SW480 (cell line): ENCODE results near the gene ERCC6L2.
A peak's percentile ranks its signal among the peaks of the same experiment; 100 is the strongest.

Source experiments
- DNase-seq: peaks from one replicate; pipeline ENCODE4 v3.0.0-alpha.2; 2016; ENCODE audit warnings: low spot score

Gene ERCC6L2

DNA sequence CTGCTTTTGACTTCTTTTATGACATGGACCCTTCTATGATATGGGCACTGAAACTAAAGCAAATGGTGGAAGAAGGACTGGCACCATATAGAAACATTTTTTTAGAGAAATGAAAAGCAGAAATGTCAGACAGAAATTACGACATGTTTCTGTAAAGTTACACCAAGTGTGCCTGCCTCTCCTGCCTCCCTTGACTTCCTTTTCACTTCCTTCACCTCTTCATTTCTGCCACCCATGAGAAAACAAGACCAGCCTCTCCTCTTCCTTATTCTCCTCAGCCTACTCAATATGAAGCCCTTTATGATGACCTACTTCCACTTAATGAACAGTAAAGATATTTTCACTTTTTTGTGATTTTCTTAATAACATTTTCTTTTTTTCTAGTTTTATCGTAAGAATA lies 44.5 kb downstream of the ERCC6L2 start:
- no peak for DNase-seq

DNA sequence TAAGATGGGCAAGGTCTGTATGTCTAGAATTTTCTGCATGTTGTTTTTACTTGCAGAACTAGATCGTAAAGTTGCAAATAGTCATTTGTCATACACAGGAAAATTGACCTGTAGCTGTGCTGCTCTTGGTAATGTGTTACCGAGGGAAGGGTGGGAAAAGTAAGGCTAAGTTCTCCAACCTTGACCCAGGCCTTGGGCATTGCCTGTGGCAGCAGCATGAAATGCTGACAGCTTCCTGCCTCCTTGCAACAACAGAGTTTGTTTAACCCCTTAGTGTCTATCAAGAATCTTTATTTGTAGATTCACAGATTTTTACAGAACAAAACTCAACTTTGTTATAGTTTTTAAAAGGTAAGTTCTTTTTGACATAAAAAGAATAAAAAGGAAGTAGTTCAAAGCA lies 48.3 kb downstream of the ERCC6L2 start:
- DNase-seq: no peak

DNA sequence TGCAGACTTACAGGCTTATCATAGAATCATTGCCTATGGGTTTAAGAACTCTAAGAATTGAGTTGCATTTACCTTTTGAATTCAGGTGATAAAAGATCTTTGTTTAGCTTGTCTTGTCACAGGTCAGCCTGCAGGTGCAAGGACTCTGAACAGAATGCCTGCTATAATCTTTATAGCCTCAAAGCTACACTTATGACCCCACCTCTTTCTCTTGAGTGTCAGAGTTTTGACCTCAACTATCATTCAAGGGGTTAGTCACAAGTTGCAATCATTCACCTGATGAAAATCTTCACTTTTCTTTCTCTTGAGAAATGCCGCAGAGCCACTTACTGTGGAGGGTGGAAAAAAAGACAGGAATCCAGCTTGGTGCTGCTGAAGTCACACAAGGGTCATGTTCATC lies 49.5 kb downstream of the ERCC6L2 start:
- no peak for DNase-seq

DNA sequence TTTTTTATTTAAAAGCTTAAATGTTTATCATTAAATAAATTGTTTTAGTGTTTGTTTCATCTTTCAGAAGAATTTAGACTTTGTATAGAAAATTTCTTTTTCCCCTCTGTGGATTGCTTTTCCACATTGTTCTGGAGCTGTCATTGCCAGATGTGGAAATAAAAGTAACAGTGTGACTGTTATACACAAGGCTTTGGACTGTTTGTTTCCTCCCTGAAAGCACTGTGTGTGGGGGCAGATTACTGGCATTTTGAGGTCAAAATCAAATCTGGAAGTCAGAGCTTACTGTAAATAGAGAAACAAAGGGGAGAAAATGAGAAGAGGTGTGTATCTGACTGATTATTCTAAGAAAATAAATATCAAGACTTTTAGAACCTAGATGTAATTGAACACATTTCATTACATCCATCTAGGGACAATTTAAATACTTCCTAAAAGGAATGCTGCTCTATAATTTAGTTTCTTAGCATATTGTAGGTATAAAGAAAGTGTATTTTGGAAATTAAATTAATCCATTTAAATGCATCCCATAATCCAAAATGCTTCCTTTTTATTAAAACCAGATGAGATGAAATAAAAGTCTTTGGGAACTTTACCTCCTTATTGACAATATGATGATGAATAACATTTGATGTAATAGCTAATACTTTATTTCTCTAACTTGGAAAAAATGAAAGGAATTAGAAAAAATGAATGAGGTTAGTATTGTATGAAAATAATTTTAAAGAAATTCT lies 51.9 kb downstream of the ERCC6L2 start:
- no peak for DNase-seq

DNA sequence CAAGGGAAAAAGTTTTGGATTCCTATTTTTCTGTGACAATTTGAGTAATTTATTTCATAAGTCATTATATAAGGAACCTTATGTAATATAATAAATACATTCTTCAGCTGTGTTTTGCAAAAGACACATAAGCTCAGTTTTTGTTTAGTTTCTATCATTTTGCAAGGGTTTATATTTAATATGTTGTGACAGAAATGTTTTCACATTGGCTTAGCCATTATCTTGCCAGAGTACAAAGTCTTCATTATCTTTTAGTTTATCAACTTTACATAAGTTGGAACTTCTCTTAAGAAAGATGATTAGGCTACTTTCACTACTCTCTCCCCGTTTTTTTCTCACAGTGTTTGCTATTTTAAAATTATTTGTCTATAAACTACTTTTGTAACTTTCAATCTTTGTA lies 54.8 kb downstream of the ERCC6L2 start:
- DNase-seq: no peak

DNA sequence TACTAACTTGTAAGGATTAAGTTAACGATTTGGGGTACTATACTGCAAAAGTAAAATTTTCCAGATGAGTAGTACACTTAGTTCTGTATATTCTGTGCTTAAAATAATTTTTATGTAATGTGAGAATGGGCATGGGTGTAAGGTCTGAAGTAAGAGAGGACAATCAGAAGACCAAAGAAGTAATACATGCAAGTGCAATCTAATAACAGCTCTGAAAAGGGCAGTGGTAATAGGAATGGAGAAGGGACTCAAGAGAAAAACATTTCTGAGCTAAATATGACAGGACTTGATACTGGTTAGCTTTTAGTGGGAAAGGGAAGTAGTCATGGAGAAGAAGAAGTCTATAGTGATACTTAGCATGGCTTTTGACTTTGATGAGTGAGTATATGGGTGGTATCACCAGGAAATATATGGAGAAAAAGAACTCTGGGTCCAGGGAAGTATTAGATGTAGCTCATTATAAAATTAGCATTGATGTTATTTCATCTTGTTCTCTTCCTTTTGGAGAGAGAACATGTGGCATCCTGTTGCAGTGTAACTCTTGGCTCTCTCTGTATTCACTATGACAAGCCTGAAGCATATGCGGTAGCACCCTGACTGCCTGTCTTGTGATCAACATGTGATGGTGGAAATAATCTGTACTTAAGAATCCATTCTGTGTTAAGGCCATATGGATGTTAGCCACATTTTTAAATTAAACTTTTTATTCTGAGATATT lies 60.5 kb downstream of the ERCC6L2 start:
- DNase-seq: no peak

DNA sequence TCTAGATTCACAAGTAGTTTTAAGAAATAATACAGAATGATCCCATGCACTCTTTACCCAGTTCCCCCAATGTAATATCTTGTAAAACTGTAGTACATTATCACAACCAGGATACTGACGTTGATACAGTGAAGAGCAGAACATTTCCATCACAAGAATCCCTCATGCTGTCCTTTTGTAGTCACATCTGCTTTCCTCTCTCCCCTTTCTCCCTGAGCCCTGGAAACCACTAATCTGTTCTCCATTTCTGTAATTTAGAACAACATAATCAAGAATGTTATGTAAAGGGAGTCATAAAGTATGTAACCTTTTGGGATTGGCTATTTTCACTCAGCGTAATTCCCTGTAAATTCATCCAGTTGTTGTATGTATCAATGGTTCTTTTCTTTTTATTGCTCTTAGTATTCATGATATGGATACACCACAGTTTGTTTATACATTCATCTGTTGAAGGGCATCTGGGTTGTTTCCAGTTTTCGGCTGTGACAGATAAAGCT lies 61.1 kb downstream of the ERCC6L2 start:
- no peak for DNase-seq

DNA sequence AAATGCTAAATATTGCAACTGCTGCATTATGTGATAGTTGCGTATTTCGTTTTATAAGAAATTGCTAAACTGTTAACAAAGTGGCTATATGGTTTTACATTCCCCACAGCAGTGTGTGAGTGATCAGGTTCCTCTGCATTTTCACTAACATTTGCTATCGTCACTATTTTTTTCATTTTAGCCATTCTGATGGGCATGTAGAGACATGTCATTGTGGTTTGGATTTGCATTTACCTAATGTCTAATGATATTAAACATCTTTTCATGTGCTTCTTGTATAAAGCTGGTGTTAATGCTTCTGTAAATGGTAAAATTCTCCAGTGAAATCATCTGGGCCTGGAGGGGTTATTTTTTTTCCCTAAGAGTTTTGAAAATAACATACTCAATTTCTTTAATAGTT lies 61.6 kb downstream of the ERCC6L2 start:
- DNase-seq: peak; percentile 33

DNA sequence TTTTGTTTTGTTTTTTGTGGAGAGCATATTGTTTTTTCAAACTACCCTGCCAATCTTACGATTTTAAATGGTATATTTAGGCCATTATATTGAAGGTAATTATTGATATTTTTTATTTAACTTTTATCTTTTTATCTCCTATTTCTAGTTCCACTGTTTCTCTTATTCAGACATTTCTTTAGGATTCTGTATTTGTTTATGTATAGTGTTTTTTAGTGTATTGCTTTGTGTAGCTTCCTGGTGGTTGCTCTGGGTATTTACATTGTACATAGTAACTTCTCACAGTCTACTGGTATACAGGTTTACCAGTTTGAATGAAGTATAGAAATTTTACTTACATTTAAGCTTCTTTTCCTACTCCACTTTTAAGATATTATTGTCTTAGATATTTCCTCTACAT lies 63.2 kb downstream of the ERCC6L2 start:
- DNase-seq: no peak

DNA sequence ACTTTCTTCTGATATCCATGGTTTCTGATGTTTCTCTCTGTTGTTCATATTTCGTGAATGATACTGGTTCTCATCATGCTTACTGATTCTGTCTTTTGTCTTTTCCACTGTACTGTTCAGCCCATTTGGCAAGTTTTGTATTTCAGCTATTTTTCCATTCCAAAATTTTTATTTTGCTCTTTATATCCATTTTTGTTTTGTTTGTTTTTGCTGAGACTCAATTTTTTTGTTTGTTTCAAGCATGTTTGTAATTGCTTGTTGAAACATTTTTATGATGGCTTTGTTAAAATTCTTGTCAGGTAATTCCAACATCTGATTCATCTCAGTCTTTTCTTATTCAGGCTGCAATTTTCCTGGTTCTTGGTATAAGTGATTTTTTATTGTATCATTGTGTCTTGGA lies 64.0 kb downstream of the ERCC6L2 start:
- no peak for DNase-seq

DNA sequence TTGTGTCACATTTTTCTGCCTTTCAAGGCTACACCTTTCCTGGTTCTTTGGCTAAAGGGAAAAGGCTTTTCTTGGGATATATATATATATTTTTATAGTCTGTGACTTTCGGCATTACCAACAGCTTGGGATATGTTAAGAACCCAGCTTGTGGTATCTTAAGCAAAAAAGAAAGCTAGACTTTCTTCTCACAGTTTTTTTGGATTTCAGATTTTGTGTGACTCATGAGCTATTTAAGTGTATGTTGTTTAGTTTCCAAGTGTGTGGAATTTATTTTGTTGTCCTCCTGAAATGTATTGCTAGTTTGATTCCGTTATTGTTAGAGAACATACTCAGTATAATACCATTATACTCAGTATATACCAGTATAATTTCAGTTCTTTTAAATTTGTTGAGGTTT lies 64.8 kb downstream of the ERCC6L2 start:
- no peak for DNase-seq

DNA sequence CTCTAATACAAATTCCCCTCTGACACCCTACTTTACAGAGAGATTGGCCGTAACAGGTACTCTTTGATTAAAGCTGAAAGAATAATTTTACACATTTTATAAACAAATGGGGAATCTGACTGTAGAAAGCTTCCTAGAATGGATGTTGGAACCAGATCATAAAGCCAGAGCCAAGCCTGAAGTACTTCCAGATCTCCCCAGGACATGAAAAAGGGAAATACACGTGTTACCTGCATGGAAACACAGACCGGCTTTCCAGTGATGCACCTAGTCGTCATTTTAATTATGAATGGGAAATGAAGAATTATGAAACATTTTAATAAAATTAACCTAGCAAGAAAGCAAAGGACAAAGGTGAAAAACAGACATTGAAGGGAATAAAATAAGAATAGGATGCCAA lies 66.5 kb downstream of the ERCC6L2 start:
- no peak for DNase-seq

DNA sequence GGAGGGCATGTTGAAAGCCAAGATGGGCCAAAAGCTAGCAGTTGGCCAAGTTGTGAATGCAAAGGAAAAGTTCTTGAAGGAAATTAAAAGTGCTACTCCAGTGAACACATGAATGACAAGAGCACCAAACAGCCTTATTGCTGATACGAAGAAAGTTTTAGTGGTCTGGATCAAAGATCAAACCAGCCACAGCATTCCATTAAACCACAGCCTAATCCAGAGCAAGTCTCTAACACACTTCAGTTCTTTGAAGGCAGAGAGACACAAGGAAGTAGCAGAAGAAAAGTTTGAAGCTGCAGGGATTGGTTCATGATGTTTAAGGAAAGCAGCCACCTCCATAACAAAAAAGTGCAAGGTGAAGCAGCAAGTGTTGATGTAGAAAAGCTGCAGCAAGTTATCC lies 71.6 kb downstream of the ERCC6L2 start:
- DNase-seq: peak; percentile 64

DNA sequence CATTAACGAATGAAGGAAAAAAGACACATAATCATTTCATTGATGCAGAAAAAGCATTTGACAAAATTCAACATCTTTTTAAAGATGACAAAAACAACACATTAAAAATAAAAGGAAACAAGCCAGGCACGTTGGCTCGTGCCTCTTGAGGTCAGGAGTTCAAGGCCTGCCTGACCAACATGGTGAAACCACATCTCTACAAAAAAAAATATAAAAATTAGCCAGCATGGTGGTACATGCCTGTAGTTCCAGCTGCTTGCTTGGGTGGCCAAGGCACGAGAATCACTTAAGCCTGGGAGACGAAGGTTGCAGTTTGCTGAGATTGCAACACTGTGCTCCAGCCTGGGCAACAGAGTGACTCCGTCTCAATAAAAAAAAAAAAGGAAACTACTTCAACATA lies 77.0 kb downstream of the ERCC6L2 start:
- DNase-seq: no peak

DNA sequence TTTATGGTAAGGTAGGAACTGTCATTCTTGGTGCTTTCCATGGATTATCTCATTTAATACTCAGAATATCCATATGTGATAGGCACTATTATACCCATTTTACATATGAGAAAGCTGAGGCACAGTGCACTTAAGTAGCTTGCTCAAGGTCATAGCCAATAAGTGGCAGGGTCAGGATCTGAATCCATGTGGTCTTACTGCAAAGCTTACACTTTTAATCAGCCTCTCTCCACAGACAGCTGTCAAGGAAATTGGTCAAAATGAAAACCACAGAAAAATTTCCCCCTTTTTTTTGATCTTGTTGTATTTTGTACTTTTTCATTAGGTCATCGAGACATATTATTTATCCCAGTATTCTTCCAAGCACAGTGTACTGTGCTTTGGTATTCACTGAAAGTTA lies 78.5 kb downstream of the ERCC6L2 start:
- no peak for DNase-seq

DNA sequence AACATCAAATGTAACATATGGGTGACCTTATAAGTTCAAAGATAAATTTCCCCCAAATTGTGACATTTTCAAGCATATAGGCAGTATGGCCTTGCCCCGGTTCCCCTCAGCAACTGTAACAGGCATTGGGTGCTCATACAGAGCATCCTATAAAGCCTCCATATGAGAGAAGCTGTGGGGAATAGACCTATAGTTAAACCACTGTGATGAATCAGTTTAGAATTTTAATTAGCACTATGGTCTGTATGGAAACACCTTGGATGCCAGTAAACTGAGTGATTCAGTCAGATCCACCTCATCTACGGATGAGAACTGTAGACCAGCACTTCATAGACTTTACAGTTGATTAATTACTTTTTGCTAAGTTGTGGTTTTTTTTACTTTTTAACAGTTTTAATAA lies 79.4 kb downstream of the ERCC6L2 start:
- DNase-seq: no peak

DNA sequence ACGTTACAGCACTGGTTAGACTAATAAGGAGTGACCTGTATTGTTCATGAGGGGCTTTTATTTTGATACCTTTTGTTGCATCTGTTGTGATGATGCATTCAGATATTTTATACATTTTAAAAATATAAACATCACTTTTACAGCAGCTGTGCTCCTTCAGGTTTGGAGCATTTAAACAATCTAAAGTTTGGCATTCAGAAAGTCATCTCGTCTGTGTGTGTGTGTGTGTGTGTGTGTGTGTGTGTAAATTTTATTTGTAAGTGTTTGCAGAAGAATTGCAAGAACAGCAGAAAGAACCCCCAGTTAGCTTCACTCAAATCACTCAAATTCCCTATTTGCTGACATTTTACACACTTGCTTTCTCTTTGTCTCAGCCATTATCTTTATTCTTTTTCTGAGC lies 87.4 kb downstream of the ERCC6L2 start:
- DNase-seq: no peak

DNA sequence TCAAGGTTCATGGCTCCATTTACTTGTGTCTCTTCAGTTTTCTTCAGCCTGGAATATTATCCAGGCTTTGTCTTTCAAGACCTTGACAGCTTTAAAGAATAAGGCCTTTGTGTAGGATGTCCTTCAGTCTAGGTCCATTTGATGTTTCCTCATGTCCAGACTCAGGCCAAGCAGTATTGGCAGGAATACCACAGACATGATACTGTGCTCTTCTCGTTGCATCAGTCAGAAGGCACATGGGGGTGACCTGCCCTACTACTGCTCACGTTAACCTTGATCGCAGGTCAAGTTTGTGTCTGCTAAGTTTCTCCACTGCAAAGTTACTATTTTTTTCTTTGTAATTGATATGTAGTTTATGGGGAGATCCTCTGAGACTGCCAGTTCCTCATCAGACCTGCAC lies 88.2 kb downstream of the ERCC6L2 start:
- no peak for DNase-seq

DNA sequence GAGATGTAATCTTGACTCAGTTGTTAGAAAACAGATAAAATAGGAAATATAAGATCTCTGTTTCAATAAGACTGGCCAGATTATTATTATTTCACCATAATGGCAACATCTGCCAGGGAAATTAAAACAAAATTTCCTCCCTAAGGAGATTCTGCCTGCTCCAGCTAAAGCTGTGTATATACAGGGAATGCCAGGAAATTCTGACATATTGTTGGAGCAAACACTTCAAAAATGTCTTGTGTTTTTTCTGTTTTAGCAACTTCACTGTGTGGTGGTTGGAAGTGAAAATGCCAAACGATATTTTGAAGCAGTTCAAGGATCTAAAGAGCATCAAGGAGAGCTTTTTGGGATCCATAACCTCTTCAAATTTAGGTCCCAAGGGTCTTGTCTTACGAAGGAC lies 90.8 kb downstream of the ERCC6L2 start:
- DNase-seq: no peak

DNA sequence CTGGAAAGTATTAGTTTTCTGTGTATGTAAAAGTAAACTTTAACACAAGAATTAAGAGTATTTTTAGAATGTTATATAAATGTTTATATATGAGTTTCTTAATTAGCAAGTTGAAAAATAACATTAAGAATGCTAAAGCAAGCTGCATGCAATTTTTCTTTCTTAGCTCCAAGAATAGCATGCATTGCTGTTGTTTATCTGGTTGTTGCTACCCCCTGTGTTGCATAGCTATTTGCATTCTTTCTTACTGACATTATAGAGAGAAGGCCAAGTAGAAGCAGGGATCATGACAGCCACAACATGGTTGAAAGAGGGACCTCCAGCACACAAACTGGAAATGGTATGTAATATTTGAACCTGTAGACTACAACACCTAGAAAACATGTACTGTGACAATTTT lies 94.8 kb downstream of the ERCC6L2 start:
- DNase-seq: no peak

DNA sequence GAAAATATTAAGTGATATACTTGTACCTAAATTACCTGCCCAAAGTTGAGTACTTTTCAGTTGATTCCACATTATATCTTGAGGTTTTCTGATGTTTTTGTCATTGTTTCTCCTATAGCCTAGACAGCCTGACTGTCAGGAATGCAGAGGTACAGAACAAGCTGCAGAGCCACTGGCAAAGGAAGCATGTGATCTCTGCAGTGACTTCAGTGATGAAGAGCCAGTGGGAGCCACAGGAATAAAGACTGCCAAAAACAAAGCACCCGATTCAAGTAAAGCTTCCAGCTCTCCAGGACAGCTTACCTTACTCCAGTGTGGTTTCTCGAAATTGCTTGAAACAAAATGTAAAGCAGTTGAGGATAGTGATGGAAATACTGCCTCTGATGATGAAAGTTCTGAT lies 96.3 kb downstream of the ERCC6L2 start:
- no peak for DNase-seq

DNA sequence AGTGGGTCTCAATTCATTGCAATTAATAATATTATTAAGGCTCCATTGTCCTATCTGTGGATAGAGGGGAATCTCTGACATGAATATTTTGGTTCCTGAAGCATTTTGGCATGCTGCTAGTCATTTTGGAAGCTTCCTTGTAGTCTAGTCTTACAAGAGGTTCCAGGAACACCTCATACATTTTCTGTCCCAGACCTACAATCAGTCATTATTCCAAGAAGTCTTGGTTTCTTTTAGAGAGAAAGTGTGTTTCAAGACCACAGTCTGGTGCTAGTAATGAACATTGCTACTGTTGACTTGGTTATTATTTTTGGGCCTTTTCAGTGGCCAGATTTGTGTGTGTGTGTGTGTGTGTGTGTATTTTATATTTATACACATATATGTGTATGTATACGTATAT lies 98.9 kb downstream of the ERCC6L2 start:
- no peak for DNase-seq

DNA sequence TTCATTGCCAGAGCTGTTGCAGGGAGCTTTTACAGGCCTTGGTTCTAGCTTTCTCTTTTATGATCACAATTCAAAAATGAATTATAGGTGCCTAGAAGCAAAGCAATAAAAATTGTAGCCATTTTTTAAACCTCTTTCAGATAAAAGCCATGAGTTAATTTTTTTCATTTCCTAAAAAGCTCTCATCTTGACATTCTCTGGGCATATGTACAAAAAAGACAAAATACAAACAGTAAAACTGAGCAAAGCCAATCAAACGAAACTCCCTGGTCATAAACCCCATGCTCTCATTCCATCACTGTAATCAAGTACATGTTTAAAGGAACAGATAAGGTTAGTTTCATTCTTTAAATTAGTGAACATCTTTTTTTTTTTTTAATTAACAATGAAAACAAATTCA lies 101.9 kb downstream of the ERCC6L2 start:
- DNase-seq: no peak

DNA sequence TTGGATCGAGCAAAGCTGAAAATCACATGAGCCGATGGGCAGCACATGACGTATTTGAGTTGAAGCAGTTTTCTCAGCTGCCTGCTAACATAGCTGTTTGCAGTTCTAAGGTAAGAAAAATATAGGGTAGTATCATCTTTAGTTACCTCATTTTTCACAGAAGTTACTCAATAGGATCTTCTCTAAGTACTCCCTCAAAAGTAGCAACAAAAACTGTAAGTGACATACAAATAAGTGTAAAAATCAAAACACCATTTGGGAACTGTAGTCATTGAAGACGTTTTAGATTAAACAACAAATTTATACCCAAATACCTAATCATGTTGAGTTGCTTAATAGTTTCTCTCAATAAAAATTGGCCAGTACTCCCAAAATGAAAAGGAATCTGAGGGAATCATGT lies 102.6 kb downstream of the ERCC6L2 start:
- DNase-seq: no peak
